Measurements from ENCODE around the gene PRDM15.

Gene PRDM15

DNA sequence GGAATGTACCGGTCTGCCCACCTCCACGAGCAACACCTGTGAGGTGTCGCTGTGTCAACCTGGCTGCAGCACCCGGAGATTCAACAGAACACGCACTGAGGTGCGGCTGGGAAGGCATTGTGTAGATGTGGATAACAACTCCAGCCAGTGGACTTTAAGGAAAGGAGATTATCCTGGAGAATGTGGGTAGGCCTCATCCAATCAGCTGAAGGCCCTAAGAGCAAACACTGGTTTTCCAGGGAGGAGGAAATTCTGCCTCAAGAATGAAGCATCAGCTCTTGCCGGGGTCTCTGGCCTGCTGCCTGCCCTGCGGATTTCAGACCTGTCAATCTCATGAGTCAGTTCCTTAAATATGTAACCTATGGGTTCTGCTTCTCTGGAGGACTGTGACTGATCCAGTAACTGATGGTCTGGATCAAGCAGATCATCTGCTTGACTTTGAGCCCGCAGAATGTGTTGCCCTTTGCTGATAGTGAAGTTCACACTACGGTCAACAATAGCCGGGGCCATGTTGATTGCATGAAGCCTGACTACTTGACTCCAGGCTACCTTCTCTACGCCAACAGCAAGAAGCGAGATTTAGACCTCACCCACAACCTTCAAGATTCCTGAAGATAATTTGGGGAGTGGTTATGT, 15.9 kb upstream of the PRDM15 start:
- no peak overlapping the region for H3K4me3 ChIP-seq (ENCODE audit: low read depth, low read length)
- TF ChIP-seq, protein P1, sequence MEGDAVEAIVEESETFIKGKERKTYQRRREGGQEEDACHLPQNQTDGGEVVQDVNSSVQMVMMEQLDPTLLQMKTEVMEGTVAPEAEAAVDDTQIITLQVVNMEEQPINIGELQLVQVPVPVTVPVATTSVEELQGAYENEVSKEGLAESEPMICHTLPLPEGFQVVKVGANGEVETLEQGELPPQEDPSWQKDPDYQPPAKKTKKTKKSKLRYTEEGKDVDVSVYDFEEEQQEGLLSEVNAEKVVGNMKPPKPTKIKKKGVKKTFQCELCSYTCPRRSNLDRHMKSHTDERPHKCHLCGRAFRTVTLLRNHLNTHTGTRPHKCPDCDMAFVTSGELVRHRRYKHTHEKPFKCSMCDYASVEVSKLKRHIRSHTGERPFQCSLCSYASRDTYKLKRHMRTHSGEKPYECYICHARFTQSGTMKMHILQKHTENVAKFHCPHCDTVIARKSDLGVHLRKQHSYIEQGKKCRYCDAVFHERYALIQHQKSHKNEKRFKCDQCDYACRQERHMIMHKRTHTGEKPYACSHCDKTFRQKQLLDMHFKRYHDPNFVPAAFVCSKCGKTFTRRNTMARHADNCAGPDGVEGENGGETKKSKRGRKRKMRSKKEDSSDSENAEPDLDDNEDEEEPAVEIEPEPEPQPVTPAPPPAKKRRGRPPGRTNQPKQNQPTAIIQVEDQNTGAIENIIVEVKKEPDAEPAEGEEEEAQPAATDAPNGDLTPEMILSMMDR (IDR thresholded peaks at IDR 0.05; ENCODE audit: borderline replicate concordance, insufficient read depth, low read depth, low read length): no peak

DNA sequence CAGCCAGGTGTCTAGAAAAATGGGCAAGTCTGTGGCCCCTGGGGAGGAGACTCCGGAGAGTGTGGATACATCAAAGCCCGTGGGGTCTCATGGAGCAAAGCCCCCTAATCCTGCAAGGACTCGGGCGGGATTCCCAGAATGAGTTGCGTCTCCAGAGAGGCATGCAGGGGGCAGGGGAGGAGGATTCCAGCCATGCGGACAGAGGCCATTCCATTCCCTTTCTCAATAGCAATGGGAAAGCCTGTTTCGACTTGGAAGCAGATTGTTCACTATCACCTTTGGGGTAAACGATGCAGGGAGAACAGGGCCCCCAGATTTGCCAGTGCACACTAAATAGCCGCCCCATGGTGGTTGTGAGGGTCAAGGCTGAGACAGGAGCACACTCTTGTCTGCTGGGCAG, 15.4 kb upstream of the PRDM15 start:
- H3K4me3 ChIP-seq (ENCODE audit: low read depth, low read length): no peak overlapping the region
- TF ChIP-seq, protein P1 (IDR thresholded peaks at IDR 0.05; ENCODE audit: borderline replicate concordance, insufficient read depth, low read depth, low read length): no peak

DNA sequence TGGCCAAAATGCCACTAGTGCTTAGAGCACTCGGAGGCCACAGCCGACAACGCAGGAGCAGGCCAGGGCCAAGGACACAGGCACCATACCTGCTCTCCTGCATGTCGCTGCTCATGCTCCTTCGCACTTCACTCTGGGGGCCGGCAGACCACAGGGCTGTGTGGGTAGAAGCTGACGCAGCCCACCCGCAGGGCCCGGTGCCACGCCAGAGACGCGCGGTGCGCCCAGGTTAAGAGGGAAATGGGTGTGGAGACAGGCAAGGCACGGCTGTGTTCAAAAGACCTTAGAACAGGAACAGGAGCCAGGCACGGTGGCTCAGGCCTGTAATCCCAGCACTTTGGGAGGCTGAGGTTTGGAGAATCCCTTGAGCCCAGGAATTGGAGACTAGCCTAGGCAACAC, 13.6 kb upstream of the PRDM15 start:
- H3K4me3 ChIP-seq (ENCODE audit: low read depth, low read length): no peak overlapping the region
- TF ChIP-seq, protein P1 (IDR thresholded peaks at IDR 0.05; ENCODE audit: borderline replicate concordance, insufficient read depth, low read depth, low read length): no peak

DNA sequence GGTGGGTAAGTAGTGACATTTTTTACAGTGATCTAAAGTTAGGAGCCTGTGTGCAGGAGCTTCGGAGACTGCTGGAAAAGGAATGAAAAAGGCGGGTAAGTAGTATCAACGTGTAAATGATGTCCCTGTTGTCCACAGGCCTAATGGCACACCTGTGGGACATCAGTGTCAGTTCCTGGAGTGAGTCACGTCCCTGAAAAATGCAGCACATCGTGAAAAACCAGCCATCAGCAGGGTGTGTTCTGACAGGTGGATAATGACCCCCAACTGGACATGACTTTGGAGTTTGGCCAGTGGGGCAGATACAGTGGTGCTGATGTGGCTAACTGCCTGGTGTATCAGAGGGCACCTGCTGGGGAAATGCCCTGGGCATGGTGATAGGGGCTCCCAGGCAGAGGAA, 12.0 kb upstream of the PRDM15 start:
- TF ChIP-seq, protein P1 (IDR thresholded peaks at IDR 0.05; ENCODE audit: borderline replicate concordance, insufficient read depth, low read depth, low read length): no peak
- H3K4me3 ChIP-seq (ENCODE audit: low read depth, low read length): no peak overlapping the region

DNA sequence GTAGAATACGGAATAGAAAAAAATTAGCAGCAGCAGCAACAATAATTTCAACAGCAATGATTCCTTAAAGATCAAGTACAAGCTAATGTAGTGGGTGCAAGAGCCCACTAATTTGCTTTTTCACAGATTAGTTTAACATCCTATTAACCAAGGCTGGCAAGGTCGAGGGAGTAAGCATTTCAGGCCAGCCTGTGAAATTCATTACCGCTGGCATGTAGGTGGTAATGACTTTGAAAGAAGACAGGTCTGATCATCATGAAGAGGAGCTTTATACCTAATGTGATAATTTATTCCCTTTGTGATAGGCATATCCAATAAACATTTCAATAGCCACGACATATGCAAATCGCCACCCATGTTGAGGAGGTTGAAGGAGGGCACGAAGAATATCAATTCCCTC, 11.2 kb upstream of the PRDM15 start:
- TF ChIP-seq, protein P1 (IDR thresholded peaks at IDR 0.05; ENCODE audit: borderline replicate concordance, insufficient read depth, low read depth, low read length): no peak
- no peak overlapping the region for H3K4me3 ChIP-seq (ENCODE audit: low read depth, low read length)

DNA sequence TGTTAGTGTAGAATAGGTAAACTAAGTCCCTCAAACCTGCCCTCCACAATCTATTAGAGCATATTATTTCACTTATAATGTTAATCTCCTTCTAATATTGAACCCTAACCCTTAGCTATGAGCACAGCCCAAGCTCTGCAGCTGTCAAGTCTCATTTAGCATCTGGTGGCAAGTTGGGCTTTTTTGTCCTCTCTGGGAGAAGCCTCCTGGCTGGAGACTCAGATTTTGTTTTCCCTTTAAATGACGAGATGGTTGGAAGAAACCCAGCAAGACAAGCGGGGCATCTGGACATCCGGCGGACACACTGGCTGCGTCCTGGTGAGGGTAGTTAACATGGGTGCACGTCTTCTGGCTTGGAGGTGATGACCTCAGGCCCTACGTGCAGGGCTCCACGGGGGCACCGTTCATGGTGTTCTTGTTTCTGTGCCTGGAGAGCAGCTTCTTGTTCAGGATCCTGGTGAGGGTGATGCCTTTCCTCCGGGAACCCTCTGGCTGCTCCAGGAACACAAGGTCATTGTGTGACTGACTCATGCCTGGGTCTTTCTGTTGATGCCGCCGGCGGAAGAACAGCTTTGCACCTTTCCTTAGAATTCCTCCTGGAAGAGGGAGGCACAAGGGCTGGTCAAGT, 9.7 kb upstream of the PRDM15 start:
- H3K4me3 ChIP-seq (ENCODE audit: low read depth, low read length): no peak overlapping the region
- TF ChIP-seq, protein P1 (IDR thresholded peaks at IDR 0.05; ENCODE audit: borderline replicate concordance, insufficient read depth, low read depth, low read length): no peak

DNA sequence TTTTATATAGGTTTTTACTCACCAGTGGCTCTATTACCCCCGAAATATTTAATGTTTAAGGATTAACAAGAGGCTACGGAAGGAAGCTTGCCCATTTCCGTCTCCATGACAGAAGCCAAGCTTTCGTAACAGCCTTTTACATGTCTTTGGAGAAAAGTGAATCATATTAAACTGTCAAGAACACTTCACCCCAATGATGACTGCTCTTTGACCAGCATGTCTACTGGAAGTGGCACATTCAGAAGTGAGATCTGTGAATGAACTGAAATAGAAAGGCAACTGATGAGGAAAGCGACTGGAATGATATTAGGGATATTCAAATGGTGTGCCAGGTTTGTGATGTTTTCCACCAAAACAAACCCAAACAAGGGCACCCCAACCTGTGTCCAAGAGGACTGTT, 8.5 kb upstream of the PRDM15 start:
- TF ChIP-seq, protein P1 (IDR thresholded peaks at IDR 0.05; ENCODE audit: borderline replicate concordance, insufficient read depth, low read depth, low read length): no peak
- no peak overlapping the region for H3K4me3 ChIP-seq (ENCODE audit: low read depth, low read length)
